RKO (cell line): ENCODE measurements around the gene CFHR1.
"Not testable (repeated sequence)": the region's sequence is repeated elsewhere in the genome, so short reads cannot be mapped to it uniquely, and the experiment has no call there.

Source experiments
- DNase-seq: peaks from one replicate; pipeline ENCODE4 v3.0.0-alpha.2; 2016; ENCODE audit warnings: low spot score

Gene CFHR1

DNA sequence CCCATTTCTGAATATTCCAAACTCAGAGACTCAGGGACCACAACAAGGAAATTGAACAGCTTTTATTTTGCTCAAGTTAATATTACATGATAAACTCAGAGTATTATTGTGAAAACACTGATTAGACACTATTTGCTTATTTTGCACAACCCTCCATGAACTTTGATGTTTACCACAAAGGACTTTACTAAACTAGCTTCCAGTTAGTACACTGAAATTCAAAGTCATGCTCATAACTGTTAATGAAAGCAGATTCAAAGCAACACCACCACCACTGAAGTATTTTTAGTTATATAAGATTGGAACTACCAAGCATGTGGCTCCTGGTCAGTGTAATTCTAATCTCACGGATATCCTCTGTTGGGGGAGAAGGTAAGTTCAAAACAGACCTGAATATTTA lies at the start of gene CFHR1:
Gene CFHR1, plus strand, starts transcription at position 201 of the 400 bp plus-strand sequence. Its CDS starts 114 bp downstream, at position 315.
- DNase-seq: not testable (repeated sequence)

- not testable (repeated sequence) for DNase-seq
Measured at GRCh38 chr1:196769823-196770222, 49.7 kb upstream of the CFHR1 start.

DNA sequence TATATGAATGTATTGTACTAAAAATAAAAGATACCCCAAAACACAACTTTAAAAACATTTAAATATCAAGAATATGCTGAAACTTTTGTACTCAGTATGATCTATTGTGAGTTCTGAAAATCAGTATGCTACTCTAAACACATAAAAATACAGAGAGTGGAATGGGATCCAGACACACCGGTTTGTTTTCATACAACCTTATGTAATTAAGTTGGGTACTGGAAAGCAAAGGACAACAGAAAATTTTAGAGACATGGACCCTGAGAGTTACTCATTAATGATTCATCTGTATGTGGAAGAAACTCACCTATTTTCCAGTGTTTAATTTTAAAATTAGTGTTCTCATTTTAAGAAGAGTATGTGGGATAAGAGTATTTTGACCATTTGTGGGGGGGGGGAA lies 45.8 kb upstream of the CFHR1 start:
- no peak for DNase-seq

DNA sequence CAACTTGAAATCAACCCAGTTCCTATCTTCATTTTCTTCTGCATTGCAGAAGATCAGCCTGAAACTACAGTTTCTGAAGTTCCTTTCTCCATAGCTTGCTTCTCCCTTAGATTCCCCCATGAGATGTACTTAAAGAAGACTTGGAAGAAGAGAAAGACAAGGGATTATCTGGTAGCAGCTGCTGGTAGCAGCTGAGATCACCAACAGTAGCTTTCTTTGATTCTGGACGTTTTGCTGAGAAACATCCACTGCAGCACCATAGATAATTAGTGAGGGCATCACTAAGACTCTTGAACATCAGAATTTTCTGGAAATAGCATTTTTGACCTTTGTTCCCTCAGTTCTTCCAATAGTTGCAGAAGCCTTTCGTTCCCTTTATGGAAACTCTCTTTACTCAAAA lies 45.4 kb upstream of the CFHR1 start:
- DNase-seq: no peak

- no peak for DNase-seq
Measured at GRCh38 chr1:196774603-196775002, 44.9 kb upstream of the CFHR1 start, which contains the start of gene CFHR3. Gene CFHR3 (plus strand): TSS chr1:196774840. CDS start chr1:196774887, 47 bp downstream.

- DNase-seq: no peak
Measured at GRCh38 chr1:196777603-196778002, 41.9 kb upstream of the CFHR1 start.

GRCh38 chr1:196779093-196779492 lies 40.4 kb upstream of the CFHR1 start:
- no peak for DNase-seq

- DNase-seq: not testable (repeated sequence)
Measured at GRCh38 chr1:196791252-196791651, 28.3 kb upstream of the CFHR1 start.

GRCh38 chr1:196794103-196794502 lies 25.4 kb upstream of the CFHR1 start:
- not testable (repeated sequence) for DNase-seq

DNA sequence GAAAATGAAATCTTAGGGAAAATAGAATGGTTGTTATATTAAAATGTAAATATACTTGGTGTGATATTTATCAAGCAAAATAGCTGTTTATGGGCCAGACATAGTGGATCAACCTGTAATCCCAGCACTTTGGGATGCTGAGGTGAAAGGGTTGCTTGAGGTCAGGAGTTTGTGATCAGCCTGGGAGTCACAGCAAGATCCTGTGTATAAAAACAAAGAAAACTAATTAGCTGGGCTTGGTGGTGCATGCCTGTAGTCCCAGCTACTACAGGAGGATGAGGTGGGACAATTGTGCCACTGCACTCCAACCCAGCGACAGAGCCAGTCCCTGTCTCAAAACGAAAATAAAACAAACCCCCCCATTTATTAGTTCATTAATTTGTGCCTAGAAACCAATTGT lies 21.6 kb upstream of the CFHR1 start:
- DNase-seq: no peak

DNA sequence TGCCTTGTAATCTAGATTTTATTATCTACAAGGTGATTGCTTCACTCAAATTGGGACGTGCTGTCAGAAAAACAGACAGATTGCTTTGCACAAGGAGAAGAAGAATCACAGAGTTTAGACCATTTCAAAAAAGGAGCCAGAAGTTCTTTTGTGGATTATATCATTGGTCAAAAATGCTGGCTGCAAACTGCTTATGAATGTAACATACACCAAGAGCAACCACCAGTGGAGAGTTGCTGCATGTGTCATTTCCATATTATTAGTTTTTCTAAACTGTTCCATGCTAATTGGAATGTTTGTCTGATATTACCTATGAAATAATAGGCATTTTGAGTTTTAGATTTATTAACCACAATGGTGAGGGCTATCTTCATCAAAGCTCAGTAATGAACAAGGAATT lies 17.6 kb upstream of the CFHR1 start:
- not testable (repeated sequence) for DNase-seq

- DNase-seq: no peak
Measured at GRCh38 chr1:196808529-196809235, 10.8 kb upstream of the CFHR1 start.

DNA sequence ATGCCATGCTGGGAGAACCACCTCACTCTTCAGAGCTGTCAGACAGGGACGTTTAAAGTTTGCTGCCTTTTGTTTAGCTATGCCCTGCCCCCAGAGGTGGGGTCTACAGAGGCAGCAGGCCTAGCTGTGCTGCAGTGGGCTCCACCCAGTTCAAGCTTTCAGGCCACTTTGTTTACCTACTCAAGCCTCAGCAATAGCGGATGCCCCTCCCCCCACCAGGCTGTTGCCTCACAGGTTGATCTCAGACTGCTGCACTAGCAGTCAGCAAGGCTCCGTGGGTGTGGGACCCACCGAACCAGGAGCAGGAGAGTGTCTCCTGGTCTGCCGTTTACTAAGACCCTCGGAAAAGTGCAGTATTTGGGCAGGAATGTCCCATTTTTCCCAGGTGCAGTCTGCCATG lies 2.1 kb upstream of the CFHR1 start:
- not testable (repeated sequence) for DNase-seq

DNA sequence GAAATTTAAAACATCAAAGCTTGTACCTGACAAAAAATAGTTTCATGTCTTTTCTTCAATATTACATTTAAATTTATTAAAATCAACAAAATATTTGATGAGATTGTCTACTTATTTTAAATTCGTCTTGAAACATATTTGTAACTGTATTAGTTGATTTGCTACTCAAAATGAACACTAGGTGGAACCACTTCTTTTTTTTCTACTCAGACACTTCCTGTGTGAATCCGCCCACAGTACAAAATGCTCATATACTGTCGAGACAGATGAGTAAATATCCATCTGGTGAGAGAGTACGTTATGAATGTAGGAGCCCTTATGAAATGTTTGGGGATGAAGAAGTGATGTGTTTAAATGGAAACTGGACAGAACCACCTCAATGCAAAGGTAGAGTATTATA lies 8.3 kb downstream of the CFHR1 start:
- peak; percentile 66 for DNase-seq

DNA sequence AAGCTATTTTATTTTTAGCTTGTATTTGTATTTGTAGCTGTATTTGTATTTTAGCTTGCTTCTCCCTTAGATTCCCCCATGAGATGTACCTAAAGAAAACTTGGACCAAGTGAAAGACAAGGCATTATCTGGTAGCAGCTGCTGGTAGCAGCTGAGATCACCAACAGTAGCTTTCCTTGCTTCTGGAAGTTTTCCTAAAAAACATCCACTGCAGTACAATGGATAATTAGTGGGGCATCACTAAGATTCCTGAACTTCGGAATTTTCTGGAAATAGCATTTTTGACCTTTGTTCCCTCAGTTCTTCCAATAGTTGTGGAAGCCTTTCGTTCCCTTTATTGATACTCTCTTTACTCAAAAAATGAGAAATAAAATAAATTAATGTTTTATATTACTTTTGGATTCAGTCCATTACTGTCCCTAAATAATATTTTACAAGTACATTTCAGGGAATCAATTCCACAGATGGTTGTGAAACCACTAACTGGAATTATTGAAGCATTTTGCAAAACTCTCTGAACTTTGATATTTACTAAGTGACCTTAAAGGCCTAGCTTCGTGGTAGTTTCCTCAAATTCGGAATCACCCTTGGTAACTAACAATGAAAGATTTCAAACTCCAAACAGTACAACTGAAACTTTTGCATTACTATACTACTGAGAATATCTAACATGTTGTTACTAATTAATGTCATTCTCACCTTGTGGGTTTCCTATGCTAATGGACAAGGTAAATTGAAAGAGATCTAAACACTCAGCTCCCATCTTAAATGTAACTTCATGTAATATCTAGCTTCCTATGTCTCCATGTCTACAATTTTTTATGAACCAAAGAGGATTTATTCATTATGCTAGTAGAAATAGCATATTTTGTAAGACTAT lies 30.3 kb downstream of the CFHR1 start:
- not testable (repeated sequence) for DNase-seq

GRCh38 chr1:196856053-196856452 lies 36.5 kb downstream of the CFHR1 start:
- DNase-seq: no peak

- DNase-seq: no peak
Measured at GRCh38 chr1:196857188-196857587, 37.7 kb downstream of the CFHR1 start.

DNA sequence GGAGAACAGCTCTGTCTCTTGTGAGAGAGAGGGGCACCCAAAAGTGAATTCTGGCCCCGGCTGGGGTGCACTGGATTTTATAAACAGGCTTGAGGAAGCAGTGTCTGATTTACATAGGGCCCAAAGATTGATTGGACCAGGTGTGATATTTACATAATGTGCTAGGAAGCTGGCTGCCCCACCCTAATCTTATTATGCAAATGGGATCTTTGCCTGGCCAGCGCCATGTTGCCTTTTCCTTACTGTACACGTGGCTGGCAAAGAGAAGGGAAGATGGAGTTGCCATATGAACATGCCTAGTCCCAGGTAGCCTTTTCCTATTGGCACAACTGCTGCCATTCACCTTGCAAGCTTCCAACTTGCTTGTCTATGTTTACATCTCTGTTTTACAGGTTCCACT lies 39.3 kb downstream of the CFHR1 start:
- DNase-seq: no peak

GRCh38 chr1:196860323-196860884 lies 40.9 kb downstream of the CFHR1 start:
- no peak for DNase-seq

- no peak for DNase-seq
Measured at GRCh38 chr1:196861429-196861828, 41.9 kb downstream of the CFHR1 start.

DNA sequence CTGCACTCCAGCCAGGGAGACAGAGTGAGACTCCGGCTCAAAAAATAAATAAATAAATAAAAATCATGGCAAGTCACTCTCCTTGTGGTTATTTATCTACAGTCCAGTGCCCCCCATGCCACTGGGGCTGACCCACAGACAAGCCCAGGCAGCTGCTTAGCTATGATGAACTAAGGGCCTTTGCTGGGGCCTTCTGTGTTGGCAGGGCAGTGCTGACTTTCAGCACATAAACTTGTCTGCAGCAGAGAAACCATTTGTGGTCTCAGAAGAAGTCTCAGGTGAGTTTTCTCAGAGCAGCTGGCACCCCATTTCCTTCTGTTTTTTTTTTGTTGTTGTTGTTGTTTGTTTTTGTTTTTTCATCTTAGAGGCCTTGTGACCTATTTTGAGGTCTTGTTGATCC lies 47.4 kb downstream of the CFHR1 start:
- DNase-seq: no peak

- no peak for DNase-seq
Measured at GRCh38 chr1:196873385-196873784, 53.9 kb downstream of the CFHR1 start.

- DNase-seq: no peak
Measured at GRCh38 chr1:196875935-196876334, 56.4 kb downstream of the CFHR1 start.
